ENCODE results near the gene ANKRD28. TPM values are rescaled to one million over a fixed set of nuclear protein-coding genes. Genes with fewer than 3 reads are reported as not detected.
A peak's percentile ranks its signal among the peaks of the same experiment; 100 is the strongest.

Gene ANKRD28
- total and polyA plus RNA-seq, 5 donors, result 3.8 to 14.3 (median 9.5) TPM

- peak overlapping the region; percentile 32 for H3K27ac ChIP-seq (ENCODE audit: low read length)
- peak in 1 of 3 donors; percentile 62 for DNase-seq
- intact Hi-C loops (cut with DNase I), result no loop called here
- peaks cover 4% of the 10 kb centered on the region for H3K4me1 ChIP-seq (ENCODE audit: control insufficient read depth, insufficient read depth, low read length)
- no peak overlapping the region for H3K4me3 ChIP-seq (ENCODE audit: low read length)
- H3K27me3 ChIP-seq (ENCODE audit: control insufficient read depth, insufficient read depth), result no peaks in the 10 kb centered on the region
- 51% methylated on average over 13 of the region's 13 CpGs for WGBS
- peak; percentile 58 to 93 for ATAC-seq
- H3K9me3 ChIP-seq (ENCODE audit: control insufficient read depth, low read length), result no peaks in the 10 kb centered on the region
Measured at GRCh38 chr3:15646851-15647511, 150.8 kb downstream of the ANKRD28 start.

GRCh38 chr3:15645740-15646501 is 151.9 kb downstream of the ANKRD28 start:
- H3K9me3 ChIP-seq (ENCODE audit: control insufficient read depth, low read length), result no peaks in the 10 kb centered on the region
- WGBS, result 77% methylated on average over 18 of the region's 18 CpGs
- peaks cover 4% of the 10 kb centered on the region for H3K4me1 ChIP-seq (ENCODE audit: control insufficient read depth, insufficient read depth, low read length)
- ATAC-seq (no peak), DNase-seq (peak in 1 of 3 donors; percentile 34)
- intact Hi-C loops (cut with DNase I), result no loop called here
- H3K27me3 ChIP-seq (ENCODE audit: control insufficient read depth, insufficient read depth), result no peaks in the 10 kb centered on the region
- H3K27ac ChIP-seq (ENCODE audit: low read length), result no peak overlapping the region
- no peak overlapping the region for H3K4me3 ChIP-seq (ENCODE audit: low read length)

DNA sequence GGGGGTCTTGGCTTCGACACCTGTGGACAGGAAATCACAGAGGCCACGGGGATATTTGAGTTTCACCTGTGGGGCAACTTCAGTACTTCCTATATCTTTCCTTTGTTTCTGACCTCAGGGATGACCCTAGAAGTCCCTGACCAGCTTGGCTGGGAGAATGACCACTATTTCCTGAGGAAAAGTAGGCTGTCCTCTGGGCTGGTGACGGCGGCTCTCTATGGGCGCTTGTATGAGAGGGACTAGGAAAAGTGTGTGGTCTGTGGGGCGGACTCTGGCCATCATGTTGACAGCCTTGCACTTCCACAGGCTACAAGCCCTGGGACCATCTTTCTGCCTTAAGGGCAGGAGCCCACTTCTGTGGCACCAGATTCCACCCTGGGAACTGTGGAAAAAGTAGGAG is 152.5 kb downstream of the ANKRD28 start:
- no peak overlapping the region for H3K4me3 ChIP-seq (ENCODE audit: low read length)
- H3K9me3 ChIP-seq (ENCODE audit: control insufficient read depth, low read length), result no peaks in the 10 kb centered on the region
- H3K27me3 ChIP-seq (ENCODE audit: control insufficient read depth, insufficient read depth), result no peaks in the 10 kb centered on the region
- intact Hi-C loops (cut with DNase I), result no loop called here
- ATAC-seq, result no peak
- H3K27ac ChIP-seq (ENCODE audit: low read length), result no peak overlapping the region
- peaks cover 4% of the 10 kb centered on the region for H3K4me1 ChIP-seq (ENCODE audit: control insufficient read depth, insufficient read depth, low read length)
- 90% methylated on average over 6 of the region's 6 CpGs for WGBS
- DNase-seq, result no peak

GRCh38 chr3:15638891-15639262 is 158.9 kb downstream of the ANKRD28 start:
- peaks cover 3% of the 10 kb centered on the region for H3K4me1 ChIP-seq (ENCODE audit: control insufficient read depth, insufficient read depth, low read length)

DNA sequence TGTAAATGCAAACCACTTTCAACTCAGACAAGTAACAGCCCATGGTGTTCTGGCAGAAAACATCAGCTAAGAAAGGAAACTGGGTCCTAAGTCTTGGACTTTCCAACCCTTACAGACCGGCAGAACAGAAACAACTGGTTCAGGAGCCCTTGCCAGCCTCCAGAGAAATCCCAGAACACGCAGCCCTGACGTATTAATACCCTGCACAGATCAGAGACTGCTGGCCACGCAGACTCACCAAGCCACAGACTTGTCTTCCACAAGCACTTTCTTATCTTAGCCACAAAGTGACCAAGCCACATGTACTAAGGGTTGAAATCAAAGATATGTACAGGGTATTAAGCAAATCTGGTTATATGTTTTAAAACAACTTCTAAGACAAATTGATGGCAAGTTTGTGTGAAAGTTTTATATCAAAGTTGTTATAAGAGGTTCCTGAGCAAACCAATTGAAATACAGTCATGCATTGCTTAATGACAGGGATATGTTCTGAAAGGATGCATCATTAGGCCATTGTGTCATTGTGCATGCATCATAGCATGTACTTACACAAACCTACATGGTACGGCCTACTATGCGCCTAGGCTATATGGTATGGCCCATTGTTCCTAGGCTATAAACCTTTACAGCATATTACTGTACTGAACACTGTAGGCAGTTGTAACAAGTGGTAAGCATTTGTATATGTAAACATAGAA is 159.4 kb downstream of the ANKRD28 start:
- DNase-seq, result no peak
- no peak for ATAC-seq
- Histone ChIP-seq H3K4me3 (ENCODE audit: low read length) (no peak overlapping the region), H3K27ac (ENCODE audit: low read length) (no peak overlapping the region), H3K4me1 (ENCODE audit: control insufficient read depth, insufficient read depth, low read length) (peaks cover 5% of the 10 kb centered on the region), H3K27me3 (ENCODE audit: control insufficient read depth, insufficient read depth) (no peaks in the 10 kb centered on the region), H3K9me3 (ENCODE audit: control insufficient read depth, low read length) (no peaks in the 10 kb centered on the region)
- 92% methylated on average over 6 of the region's 6 CpGs for WGBS
- intact Hi-C loops (cut with DNase I), result loop anchor here in 1 of 4 donors (10.0 kb wide), 1 partner anchor 606 kb away; no protein-coding TSS in a partner anchor

More at GRCh38 chr3:15638891-15639262, 158.9 kb downstream of the ANKRD28 start:
- WGBS, result 93% methylated on average over 1 of the region's 1 CpG
- intact Hi-C loops (cut with DNase I), result loop anchor here in 1 of 4 donors (10.0 kb wide), 1 partner anchor 606 kb away; no protein-coding TSS in a partner anchor
- H3K4me3 ChIP-seq (ENCODE audit: low read length), result no peak overlapping the region
- no peak overlapping the region for H3K27ac ChIP-seq (ENCODE audit: low read length)
- H3K27me3 ChIP-seq (ENCODE audit: control insufficient read depth, insufficient read depth), result no peaks in the 10 kb centered on the region
- no peaks in the 10 kb centered on the region for H3K9me3 ChIP-seq (ENCODE audit: control insufficient read depth, low read length)
- no peak for ATAC-seq
- DNase-seq, result no peak

DNA sequence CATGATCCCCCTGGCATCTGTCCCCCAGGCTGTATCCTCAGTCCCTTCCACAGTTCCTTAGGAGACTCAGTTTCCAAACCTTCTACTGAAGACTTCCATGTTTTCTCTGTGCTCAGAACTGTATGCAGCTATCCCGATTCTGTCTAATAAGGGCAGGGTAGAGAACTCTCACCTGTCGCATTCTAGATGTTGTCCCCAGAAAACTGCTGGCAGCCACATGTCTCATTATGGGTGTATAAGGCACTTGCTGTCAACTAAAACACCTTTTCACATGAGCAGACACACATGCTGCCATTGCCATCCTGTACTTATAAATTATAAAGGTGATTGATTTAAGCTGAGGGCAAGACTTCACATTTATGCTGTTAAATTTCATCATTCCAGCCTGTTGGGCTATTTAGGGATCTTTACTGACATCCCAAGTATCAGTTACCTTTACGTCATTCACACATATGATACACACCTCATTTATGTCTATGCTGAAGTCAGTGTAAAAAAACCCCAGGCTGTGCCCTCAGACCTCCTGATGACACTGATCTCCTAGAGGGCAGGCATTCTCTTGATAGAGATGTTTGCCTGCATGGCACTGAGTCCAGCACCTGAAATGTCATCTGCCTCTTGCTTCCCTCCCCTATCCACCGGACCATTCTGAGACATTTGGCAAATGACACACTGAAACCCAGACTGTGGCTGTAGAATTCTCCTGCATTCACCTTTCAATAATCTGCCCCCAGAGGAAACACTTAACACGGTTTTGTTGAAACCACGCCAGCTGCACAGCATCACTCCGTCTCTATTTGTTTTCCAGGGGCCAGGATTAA is 160.4 kb downstream of the ANKRD28 start:
- intact Hi-C loops (cut with DNase I), result loop anchor here in 1 of 4 donors (10.0 kb wide), 1 partner anchor 607 kb away; no protein-coding TSS in a partner anchor
- WGBS, result 77% methylated on average over 7 of the region's 7 CpGs
- no peak overlapping the region for H3K4me3 ChIP-seq (ENCODE audit: low read length)

DNA sequence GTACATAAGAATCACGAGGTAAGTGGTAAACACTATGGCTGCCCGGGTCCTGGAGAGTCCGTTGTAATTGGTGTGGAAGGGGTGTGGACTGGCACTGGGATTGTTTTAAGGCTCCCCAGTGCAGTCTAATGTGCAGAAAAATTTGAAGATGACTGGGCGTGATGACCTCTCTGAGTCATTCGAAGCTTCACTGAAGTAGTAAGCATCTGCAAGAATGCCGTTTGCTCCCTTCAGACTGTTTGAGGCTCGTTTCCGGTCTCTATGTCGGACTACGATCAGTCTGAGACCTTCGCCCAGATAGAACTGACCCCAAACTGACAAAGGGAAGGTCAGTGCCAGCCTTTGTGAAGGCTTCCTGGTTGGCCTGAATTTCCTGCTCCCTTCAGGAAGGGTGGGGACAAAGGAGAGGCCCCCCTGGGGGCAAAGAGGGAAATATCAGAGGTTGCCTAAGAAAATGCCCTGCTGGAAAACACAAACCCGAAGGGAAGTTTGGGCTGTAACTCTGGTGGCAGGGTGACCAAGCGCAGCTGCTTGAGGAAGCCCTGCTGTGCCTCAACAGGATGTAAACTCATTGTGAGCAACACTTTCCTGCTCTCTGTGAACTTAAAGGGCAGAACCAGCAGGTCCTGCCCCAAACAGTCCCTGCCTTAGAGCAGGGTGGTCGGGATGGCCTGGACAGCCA is 161.6 kb downstream of the ANKRD28 start:
- Histone ChIP-seq H3K27me3 (ENCODE audit: control insufficient read depth, insufficient read depth) (no peaks in the 10 kb centered on the region), H3K9me3 (ENCODE audit: control insufficient read depth, low read length) (no peaks in the 10 kb centered on the region), H3K4me3 (ENCODE audit: low read length) (no peak overlapping the region), H3K4me1 (ENCODE audit: control insufficient read depth, insufficient read depth, low read length) (peaks cover 5% of the 10 kb centered on the region), H3K27ac (ENCODE audit: low read length) (peak overlapping the region; percentile 22)
- peak; percentile 77 to 95 for ATAC-seq
- peak; percentile 53 to 61 (median 57) for DNase-seq
- WGBS, result 57% methylated on average over 14 of the region's 14 CpGs
- intact Hi-C loops (cut with DNase I), result loop anchor here in 1 of 4 donors (10.0 kb wide), 1 partner anchor 609 kb away; no protein-coding TSS in a partner anchor

More for the DNA sequence above, 160.4 kb downstream of the ANKRD28 start:
- Histone ChIP-seq H3K9me3 (ENCODE audit: control insufficient read depth, low read length) (no peaks in the 10 kb centered on the region), H3K27ac (ENCODE audit: low read length) (no peak overlapping the region), H3K27me3 (ENCODE audit: control insufficient read depth, insufficient read depth) (no peaks in the 10 kb centered on the region), H3K4me1 (ENCODE audit: control insufficient read depth, insufficient read depth, low read length) (peaks cover 5% of the 10 kb centered on the region)
- ATAC-seq (no peak), DNase-seq (no peak)

DNA sequence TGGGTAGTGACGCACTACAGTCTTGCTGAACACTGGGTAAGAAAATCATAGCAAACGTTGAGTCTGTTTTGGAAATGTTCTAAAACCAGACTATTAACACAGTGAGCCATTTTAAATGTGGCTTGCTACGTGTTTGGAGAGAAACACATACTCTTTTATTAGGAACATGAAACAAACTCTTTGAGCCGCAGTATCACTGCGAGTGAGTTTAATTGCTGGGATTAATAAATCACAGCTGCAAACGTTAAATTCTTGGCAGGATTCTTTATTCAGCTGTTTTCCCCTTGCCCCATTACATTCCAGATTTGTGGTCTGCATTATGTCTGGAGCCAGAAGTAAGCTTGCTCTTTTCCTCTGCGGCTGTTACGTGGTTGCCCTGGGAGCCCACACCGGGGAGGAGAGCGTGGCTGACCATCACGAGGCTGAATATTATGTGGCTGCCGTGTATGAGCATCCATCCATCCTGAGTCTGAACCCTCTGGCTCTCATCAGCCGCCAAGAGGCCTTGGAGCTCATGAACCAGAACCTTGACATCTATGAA is 162.6 kb downstream of the ANKRD28 start:
- Histone ChIP-seq H3K27ac (ENCODE audit: low read length) (no peak overlapping the region), H3K9me3 (ENCODE audit: control insufficient read depth, low read length) (no peaks in the 10 kb centered on the region), H3K4me3 (ENCODE audit: low read length) (no peak overlapping the region), H3K4me1 (ENCODE audit: control insufficient read depth, insufficient read depth, low read length) (peaks cover 5% of the 10 kb centered on the region), H3K27me3 (ENCODE audit: control insufficient read depth, insufficient read depth) (no peaks in the 10 kb centered on the region)
- intact Hi-C loops (cut with DNase I), result loop anchor here in 1 of 4 donors (10.0 kb wide), 1 partner anchor 610 kb away; no protein-coding TSS in a partner anchor
- DNase-seq (peak in 1 of 3 donors; percentile 53), ATAC-seq (no peak)
- 68% methylated on average over 13 of the region's 13 CpGs for WGBS

GRCh38 chr3:15634671-15635070 is 163.1 kb downstream of the ANKRD28 start:
- Histone ChIP-seq H3K4me3 (ENCODE audit: low read length) (no peak overlapping the region), H3K27ac (ENCODE audit: low read length) (no peak overlapping the region), H3K4me1 (ENCODE audit: control insufficient read depth, insufficient read depth, low read length) (peaks cover 5% of the 10 kb centered on the region), H3K9me3 (ENCODE audit: control insufficient read depth, low read length) (no peaks in the 10 kb centered on the region), H3K27me3 (ENCODE audit: control insufficient read depth, insufficient read depth) (no peaks in the 10 kb centered on the region)
- no peak for DNase-seq
- 69% methylated on average over 2 of the region's 2 CpGs for WGBS
- intact Hi-C loops (cut with DNase I), result loop anchor here (5.0 to 10.0 kb wide), 2 partner anchors 178 to 610 kb away; no protein-coding TSS in a partner anchor
- ATAC-seq, result no peak

All from right cardiac atrium (tissue), 5 donors.